ENCODE results near the gene PRKCQ. TPM values are rescaled to one million over a fixed set of nuclear protein-coding genes. Genes with fewer than 3 reads are reported as not detected.

Gene PRKCQ
- total and polyA plus RNA-seq, 4 donors: 0.13 to 3.3 (median 0.45) TPM

- peaks cover 0 to 3% (median 0%) of the 10 kb centered on the region in 4 donors for H3K27me3 ChIP-seq (ENCODE audit: control insufficient read depth in 4 of 4, insufficient read depth in 4 of 4, low read length in 3 of 4)
- no peak overlapping the region for H3K4me3 ChIP-seq (ENCODE audit: low read depth in 1 of 3, low read length in 3 of 3)
- no peaks in the 10 kb centered on the region for H3K4me1 ChIP-seq (ENCODE audit: control insufficient read depth in 4 of 4, insufficient read depth in 4 of 4, low read length in 3 of 4)
- no peak overlapping the region for H3K27ac ChIP-seq (ENCODE audit: low read depth in 1 of 2, low read length in 2 of 2)
- WGBS: 78% methylated on average over 11 of the region's 11 CpGs
- TF ChIP-seq YY1 (IDR thresholded peaks at IDR 0.05) (no peak), MAX (IDR thresholded peaks at IDR 0.05) (no peak), HNF4G (IDR thresholded peaks at IDR 0.05) (no peak), REST (IDR thresholded peaks at IDR 0.05) (no peak), ZBTB33 (IDR thresholded peaks at IDR 0.05) (no peak), FOXA2 (IDR thresholded peaks at IDR 0.05) (no peak), NR2F2 (IDR thresholded peaks at IDR 0.05) (no peak), HNF4A (conservative IDR thresholded peaks at IDR 0.05) (no peak)
- no peaks in the 10 kb centered on the region for H3K9me3 ChIP-seq (ENCODE audit: control insufficient read depth in 4 of 4, low read length in 3 of 4)
- no peaks in the 10 kb centered on the region for H3K36me3 ChIP-seq (ENCODE audit: control insufficient read depth in 4 of 4, insufficient read depth in 3 of 4, low read depth in 1 of 4, low read length in 3 of 4)
- H3K9ac ChIP-seq (ENCODE audit: low read depth in 1 of 2, low read length in 2 of 2): no peak overlapping the region
- DNase-seq (ENCODE audit: low spot score): no peak
These were observed 9.4 kb upstream of the PRKCQ start for GRCh38 chr10:6589287-6590094.

- Histone ChIP-seq H3K27me3 (ENCODE audit: control insufficient read depth in 4 of 4, insufficient read depth in 4 of 4, low read length in 3 of 4) (peaks cover 0 to 3% (median 0%) of the 10 kb centered on the region in 4 donors), H3K4me3 (ENCODE audit: low read depth in 1 of 3, low read length in 3 of 3) (no peak overlapping the region), H3K9ac (ENCODE audit: low read depth in 1 of 2, low read length in 2 of 2) (no peak overlapping the region), H3K27ac (ENCODE audit: low read depth in 1 of 2, low read length in 2 of 2) (no peak overlapping the region), H3K4me1 (ENCODE audit: control insufficient read depth in 4 of 4, insufficient read depth in 4 of 4, low read length in 3 of 4) (no peaks in the 10 kb centered on the region), H3K36me3 (ENCODE audit: control insufficient read depth in 4 of 4, insufficient read depth in 3 of 4, low read depth in 1 of 4, low read length in 3 of 4) (no peaks in the 10 kb centered on the region), H3K9me3 (ENCODE audit: control insufficient read depth in 4 of 4, low read length in 3 of 4) (no peaks in the 10 kb centered on the region)
- 91% methylated on average over 3 of the region's 3 CpGs for WGBS
- no peak for DNase-seq (ENCODE audit: low spot score)
- TF ChIP-seq NR2F2 (IDR thresholded peaks at IDR 0.05) (no peak), ZBTB33 (IDR thresholded peaks at IDR 0.05) (no peak), HNF4G (IDR thresholded peaks at IDR 0.05) (no peak), EGR1 (IDR thresholded peaks at IDR 0.05; ENCODE audit: low read depth in 2 of 2) (no peak), REST (IDR thresholded peaks at IDR 0.05) (no peak), RAD21 (IDR thresholded peaks at IDR 0.05) (no peak), RXRA (IDR thresholded peaks at IDR 0.05) (no peak), YY1 (IDR thresholded peaks at IDR 0.05) (no peak), FOXA2 (IDR thresholded peaks at IDR 0.05) (no peak), HNF4A (conservative IDR thresholded peaks at IDR 0.05) (no peak), ATF3 (IDR thresholded peaks at IDR 0.05) (no peak), SP1 (IDR thresholded peaks at IDR 0.05) (no peak), TAF1 (conservative IDR thresholded peaks at IDR 0.05) (no peak), MAX (IDR thresholded peaks at IDR 0.05) (no peak)
These were observed 8.8 kb upstream of the PRKCQ start for GRCh38 chr10:6588845-6589244.

Measured in liver (tissue), 9 donors.